IMR-90 (cell line): Measurements from ENCODE around the gene TVP23A. TPM values are rescaled to one million over a fixed set of nuclear protein-coding genes. Genes with fewer than 3 reads are reported as not detected.

Source experiments
- ATAC-seq: fragments of 200-7000 bp; cut with Tn5 transposase; 2 replicates; pipeline ENCODE4 v1.9.1; 2020; ENCODE audit warnings: low read depth, mild to moderate bottlenecking, moderate library complexity
- BruUV-seq: library from RNA; stranded (reverse); fragments of 400-500 nt; replicated peaks from 2 replicates; lab custom pipeline; 2021; lab: Mats Ljungman, UMichigan
- CTCF ChIA-PET: fragments of 300-600 bp; formaldehyde crosslinking; extraction: SDS; loops from one replicate; lab custom pipeline; 2021; ENCODE audit warnings: antibody characterized with exemption; lab: Yijun Ruan, JAX
- POLR2A ChIA-PET: fragments of 300-600 bp; sonication (Branson Sonifier 250); formaldehyde crosslinking; loops from one replicate; lab custom pipeline; 2022; ENCODE audit warnings: antibody characterized with exemption; ENCODE audit not compliant: unreplicated experiment; lab: Charles Lee
- DNase-seq: peaks from one replicate; pipeline ENCODE4 v3.0.0; 2013
- H2AFZ ChIP-seq: replicated peaks from 2 replicates; pipeline ENCODE3; 2013; ENCODE audit warnings: low read length, mild to moderate bottlenecking; ENCODE audit not compliant: poor library complexity
- H2AK5ac ChIP-seq: 2 replicates; pipeline ENCODE4 v1.6.1; 2013; ENCODE audit warnings: low read depth, low read length, inconsistent platforms
- H2AK9ac ChIP-seq: replicated peaks from 2 replicates; pipeline ENCODE3; 2013; ENCODE audit warnings: mild to moderate bottlenecking, low read depth, low read length, moderate library complexity; ENCODE audit not compliant: poor library complexity
- H2BK120ac ChIP-seq: 2 replicates; pipeline ENCODE4 v1.6.1; 2013; ENCODE audit warnings: low read depth, low read length, inconsistent platforms
- H2BK15ac ChIP-seq: 3 replicates; pipeline ENCODE4 v1.6.1; 2013; ENCODE audit warnings: low read depth, low read length, inconsistent platforms
- H2BK20ac ChIP-seq: 2 replicates; pipeline ENCODE4 v1.6.1; 2013; ENCODE audit warnings: low read depth, mild to moderate bottlenecking, inconsistent platforms, low read length, moderate library complexity
- H2BK5ac ChIP-seq: 2 replicates; pipeline ENCODE4 v1.6.1; 2013; ENCODE audit warnings: mild to moderate bottlenecking, low read depth, low read length, inconsistent platforms; ENCODE audit not compliant: poor library complexity, severe bottlenecking
- H3K14ac ChIP-seq: replicated peaks from 2 replicates; pipeline ENCODE4 v1.6.1; 2013; ENCODE audit warnings: low read depth, low read length, inconsistent platforms
- H3K18ac ChIP-seq: 2 replicates; pipeline ENCODE4 v1.6.1; 2013; ENCODE audit warnings: low read depth, low read length, control low read depth
- H3K23ac ChIP-seq: 2 replicates; pipeline ENCODE4 v1.6.1; 2013; ENCODE audit warnings: low read depth, low read length, inconsistent platforms
- H3K27ac ChIP-seq: 2 replicates; pipeline ENCODE4 v1.5.1; 2013; ENCODE audit warnings: mild to moderate bottlenecking, control low read depth, low read length; ENCODE audit not compliant: insufficient read depth
- H3K27me3 ChIP-seq: 2 replicates; pipeline ENCODE4 v1.6.1; 2013; ENCODE audit warnings: low read length; ENCODE audit not compliant: control insufficient read depth, insufficient read depth
- H3K36me3 ChIP-seq: 2 replicates; pipeline ENCODE4 v1.6.1; 2013; ENCODE audit warnings: low read length, mixed read lengths; ENCODE audit not compliant: control insufficient read depth, insufficient read depth
- H3K4ac ChIP-seq: 2 replicates; pipeline ENCODE4 v1.6.1; 2013; ENCODE audit warnings: low read depth, low read length, inconsistent platforms
- H3K4me1 ChIP-seq: 2 replicates; pipeline ENCODE4 v1.6.1; 2013; ENCODE audit warnings: low read length, mixed read lengths; ENCODE audit not compliant: control insufficient read depth, insufficient read depth
- H3K4me2 ChIP-seq: 2 replicates; pipeline ENCODE4 v1.6.1; 2013; ENCODE audit warnings: low read depth, mild to moderate bottlenecking, control low read depth, low read length, moderate library complexity
- H3K4me3 ChIP-seq: 2 replicates; pipeline ENCODE4 v1.5.1; 2013; ENCODE audit warnings: low read depth, mild to moderate bottlenecking, control low read depth, low read length, moderate library complexity; ENCODE audit not compliant: insufficient read depth
- H3K56ac ChIP-seq: 2 replicates; pipeline ENCODE4 v1.6.1; 2013; ENCODE audit warnings: low read length, inconsistent platforms; ENCODE audit not compliant: insufficient read depth; ENCODE audit errors: extremely low read depth
- H3K79me1 ChIP-seq, 2 experiments: 2 replicates each; pipeline ENCODE4 v1.6.1; 2013; ENCODE audit warnings: low read length in 2 of 2, inconsistent platforms in 1 of 2, low read depth in 1 of 2
- H3K9ac ChIP-seq: 2 replicates; pipeline ENCODE4 v1.6.1; 2013; ENCODE audit warnings: low read depth, low read length, control low read depth
- H3K9me1 ChIP-seq: 2 replicates; pipeline ENCODE4 v1.6.1; 2013; ENCODE audit warnings: low read length, inconsistent platforms; ENCODE audit not compliant: insufficient read depth
- H3K9me3 ChIP-seq: 2 replicates; pipeline ENCODE4 v1.6.1; 2013; ENCODE audit warnings: low read length; ENCODE audit not compliant: control insufficient read depth, insufficient read depth
- H4K20me1 ChIP-seq: 2 replicates; pipeline ENCODE4 v1.6.1; 2013; ENCODE audit warnings: low read length, inconsistent platforms; ENCODE audit not compliant: insufficient read depth
- H4K5ac ChIP-seq: 2 replicates; pipeline ENCODE4 v1.6.1; 2013; ENCODE audit warnings: mild to moderate bottlenecking, low read depth, low read length, control low read depth
- H4K8ac ChIP-seq, 2 experiments: 2 replicates each; pipeline ENCODE4 v1.6.1; 2013; ENCODE audit warnings: low read depth in 2 of 2, low read length in 2 of 2, control low read depth in 1 of 2, inconsistent platforms in 1 of 2
- H4K91ac ChIP-seq: 2 replicates; pipeline ENCODE4 v1.6.1; 2013; ENCODE audit warnings: low read depth, low read length, inconsistent platforms; ENCODE audit not compliant: insufficient read depth
- BHLHE40 ChIP-seq: fragments of 150-350 bp; IDR thresholded peaks from 2 replicates; pipeline ENCODE4 v1.6.1; 2016; ENCODE audit warnings: mild to moderate bottlenecking, low read depth, low read length
- CEBPB ChIP-seq: IDR thresholded peaks from 2 replicates; pipeline ENCODE4 v1.6.1; 2012; ENCODE audit warnings: low read depth, low read length, improper control_type of control experiment
- POLR2A ChIP-seq: IDR thresholded peaks from 2 replicates; pipeline ENCODE4 v1.6.1; 2012; ENCODE audit warnings: mild to moderate bottlenecking, low read depth, low read length
- SMC3 ChIP-seq: fragments of 150-350 bp; IDR thresholded peaks from 2 replicates; pipeline ENCODE4 v1.6.1; 2016; ENCODE audit warnings: low read depth, mild to moderate bottlenecking, antibody characterized with exemption, low read length, moderate library complexity
- WGBS, 2 experiments: methylation state at CpG; one replicate each; pipeline versions ENCODE4 v1.1.5 to v1.1.7; 2013; ENCODE audit warnings: missing lambda C conversion rate in 2 of 2; ENCODE audit not compliant: insufficient read length in 1 of 2; ENCODE audit errors: extremely low coverage in 2 of 2; 5-methylcytosine and 5-hydroxymethylcytosine counted together
- dilution Hi-C: fragments of 300-500 bp; cut with HindIII; formaldehyde crosslinking; loops from one replicate; pipeline ENCODE4 v1.14.3; 2018; ENCODE audit warnings: low sequenced_read_pairs; ENCODE audit not compliant: unreplicated experiment
- in situ Hi-C: fragments of 300-500 bp; cut with MboI; formaldehyde crosslinking; loops from 3 replicates; pipeline ENCODE4 v1.14.3; 2019; ENCODE audit warnings: low sequenced_read_pairs, inconsistent platforms, mixed read lengths
- intact Hi-C: fragments of 100-400 bp; cut with micrococcal nuclease; formaldehyde crosslinking; loops from 2 replicates; pipeline ENCODE4 v1.10.0; 2022
- polyA plus RNA-seq, 3 experiments: library from polyadenylated mRNA; depleted of rRNA; stranded (reverse); fragments of >200 nt; gene quantifications; 2 replicates each; pipeline ENCODE4 v1.2.3, GENCODE V29; 2012; ENCODE audit warnings: low replicate concordance in 1 of 3
- total RNA-seq: library from RNA; depleted of rRNA; stranded (reverse); fragments of >200 nt; gene quantifications from 2 replicates; pipeline ENCODE4 v1.2.3, GENCODE V29; 2012
- TF ChIP-seq, protein P1 (sequence below): conservative IDR thresholded peaks from 2 replicates; pipeline ENCODE4 v1.5.1; 2012; ENCODE audit warnings: mild to moderate bottlenecking, low read depth, low read length, improper control_type of control experiment
- TF ChIP-seq, protein P2 (sequence below): fragments of 150-350 bp; IDR thresholded peaks from 2 replicates; pipeline ENCODE4 v1.6.1; 2016; ENCODE audit warnings: low read depth, mild to moderate bottlenecking, low read length, moderate library complexity, borderline replicate concordance
- TF ChIP-seq, protein P3 (sequence below): fragments of 150-350 bp; IDR thresholded peaks from 2 replicates; pipeline ENCODE4 v1.6.1; 2017; ENCODE audit warnings: mild to moderate bottlenecking, antibody characterized with exemption, low read length, low read depth

Gene TVP23A
- total and polyA plus RNA-seq, 2 of the 4 experiments (the other 2 are of a cell fraction), result not detected

DNA sequence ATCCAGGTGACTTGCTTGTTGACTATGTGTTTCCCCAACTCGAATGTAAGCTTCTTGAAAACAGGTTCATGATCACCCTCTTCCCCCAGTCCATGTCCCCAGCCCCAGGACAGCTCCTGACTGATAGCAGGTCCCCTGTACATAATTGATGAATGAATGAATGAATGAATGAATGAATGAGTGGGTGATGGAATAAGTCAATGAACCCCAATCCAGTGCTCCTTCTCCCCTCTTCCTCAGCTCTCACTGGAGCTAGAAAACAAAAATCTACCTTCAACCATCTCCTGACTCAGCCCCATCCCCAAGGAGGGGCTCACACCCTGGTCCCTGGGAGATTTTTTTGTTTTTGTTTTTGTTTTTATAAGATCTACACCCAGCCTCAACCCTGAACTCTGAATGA, 16.2 kb upstream of the TVP23A start:
- H2AK9ac ChIP-seq, result no peak overlapping the region
- in situ Hi-C loops, result no loop called here
- H2BK5ac ChIP-seq, result no peak overlapping the region
- ATAC-seq (no peak), DNase-seq (no peak)
- no peak overlapping the region for H3K18ac ChIP-seq
- no peak overlapping the region for H2AFZ ChIP-seq
- H2BK120ac ChIP-seq, result no peak overlapping the region
- H4K8ac ChIP-seq, result no peak overlapping the region
- no peaks in the 10 kb centered on the region for H3K36me3 ChIP-seq
- no peaks in the 10 kb centered on the region for H3K9me3 ChIP-seq
- POLR2A ChIA-PET, result no interaction called here
- no peak overlapping the region for H3K4me3 ChIP-seq
- H3K9me1 ChIP-seq, result no peaks in the 10 kb centered on the region
- no peak overlapping the region for H2BK15ac ChIP-seq
- no CpG with 5 or more reads among the region's 1 CpG for WGBS, 2 experiments
- no peaks in the 10 kb centered on the region for H4K20me1 ChIP-seq
- H3K14ac ChIP-seq, result no peak overlapping the region
- H2BK20ac ChIP-seq, result no peak overlapping the region
- H4K5ac ChIP-seq, result no peak overlapping the region
- no peak overlapping the region for H3K4me2 ChIP-seq
- no peak overlapping the region for H2AK5ac ChIP-seq
- H3K27ac ChIP-seq, result no peak overlapping the region
- no peak overlapping the region for H3K4ac ChIP-seq
- peaks cover 12% of the 10 kb centered on the region for H3K27me3 ChIP-seq
- no peak overlapping the region for H3K23ac ChIP-seq
- H3K4me1 ChIP-seq, result no peaks in the 10 kb centered on the region
- H4K91ac ChIP-seq, result no peak overlapping the region
- no TSS peak for BruUV-seq
- no peaks in the 10 kb centered on the region for H3K79me1 ChIP-seq
- H3K9ac ChIP-seq, result no peak overlapping the region
- intact Hi-C loops, result no loop called here
- CTCF ChIA-PET, result interaction anchor here (1.4 kb wide), 1 partner anchor 17 kb away, joined by 3 read pairs; no protein-coding TSS in a partner anchor
- no peak overlapping the region for H3K56ac ChIP-seq
- TF ChIP-seq CEBPB (no peak), BHLHE40 (no peak), POLR2A (no peak), SMC3 (no peak)
- TF ChIP-seq, protein P1, sequence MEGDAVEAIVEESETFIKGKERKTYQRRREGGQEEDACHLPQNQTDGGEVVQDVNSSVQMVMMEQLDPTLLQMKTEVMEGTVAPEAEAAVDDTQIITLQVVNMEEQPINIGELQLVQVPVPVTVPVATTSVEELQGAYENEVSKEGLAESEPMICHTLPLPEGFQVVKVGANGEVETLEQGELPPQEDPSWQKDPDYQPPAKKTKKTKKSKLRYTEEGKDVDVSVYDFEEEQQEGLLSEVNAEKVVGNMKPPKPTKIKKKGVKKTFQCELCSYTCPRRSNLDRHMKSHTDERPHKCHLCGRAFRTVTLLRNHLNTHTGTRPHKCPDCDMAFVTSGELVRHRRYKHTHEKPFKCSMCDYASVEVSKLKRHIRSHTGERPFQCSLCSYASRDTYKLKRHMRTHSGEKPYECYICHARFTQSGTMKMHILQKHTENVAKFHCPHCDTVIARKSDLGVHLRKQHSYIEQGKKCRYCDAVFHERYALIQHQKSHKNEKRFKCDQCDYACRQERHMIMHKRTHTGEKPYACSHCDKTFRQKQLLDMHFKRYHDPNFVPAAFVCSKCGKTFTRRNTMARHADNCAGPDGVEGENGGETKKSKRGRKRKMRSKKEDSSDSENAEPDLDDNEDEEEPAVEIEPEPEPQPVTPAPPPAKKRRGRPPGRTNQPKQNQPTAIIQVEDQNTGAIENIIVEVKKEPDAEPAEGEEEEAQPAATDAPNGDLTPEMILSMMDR, result no peak
- TF ChIP-seq, protein P2, sequence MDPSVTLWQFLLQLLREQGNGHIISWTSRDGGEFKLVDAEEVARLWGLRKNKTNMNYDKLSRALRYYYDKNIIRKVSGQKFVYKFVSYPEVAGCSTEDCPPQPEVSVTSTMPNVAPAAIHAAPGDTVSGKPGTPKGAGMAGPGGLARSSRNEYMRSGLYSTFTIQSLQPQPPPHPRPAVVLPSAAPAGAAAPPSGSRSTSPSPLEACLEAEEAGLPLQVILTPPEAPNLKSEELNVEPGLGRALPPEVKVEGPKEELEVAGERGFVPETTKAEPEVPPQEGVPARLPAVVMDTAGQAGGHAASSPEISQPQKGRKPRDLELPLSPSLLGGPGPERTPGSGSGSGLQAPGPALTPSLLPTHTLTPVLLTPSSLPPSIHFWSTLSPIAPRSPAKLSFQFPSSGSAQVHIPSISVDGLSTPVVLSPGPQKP, result no peak
- TF ChIP-seq, protein P3, sequence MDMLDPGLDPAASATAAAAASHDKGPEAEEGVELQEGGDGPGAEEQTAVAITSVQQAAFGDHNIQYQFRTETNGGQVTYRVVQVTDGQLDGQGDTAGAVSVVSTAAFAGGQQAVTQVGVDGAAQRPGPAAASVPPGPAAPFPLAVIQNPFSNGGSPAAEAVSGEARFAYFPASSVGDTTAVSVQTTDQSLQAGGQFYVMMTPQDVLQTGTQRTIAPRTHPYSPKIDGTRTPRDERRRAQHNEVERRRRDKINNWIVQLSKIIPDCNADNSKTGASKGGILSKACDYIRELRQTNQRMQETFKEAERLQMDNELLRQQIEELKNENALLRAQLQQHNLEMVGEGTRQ, result no peak
- dilution Hi-C loops, result no loop called here
